Small intestine (tissue), 7 donors: ENCODE data around the gene YJEFN3. TPM values are rescaled to one million over a fixed set of nuclear protein-coding genes. Genes with fewer than 3 reads are reported as not detected.

Experiments
- DNase-seq, 2 donors: peaks; one replicate each; pipeline versions ENCODE4 v3.0.0 to v3.0.0-alpha.2; 2013
- FAIRE-seq: peaks from 2 replicates; lab custom pipeline; 2012; peaks lifted over from hg19 to GRCh38; lab: Jason Lieb, UNC
- H3K27ac ChIP-seq, 3 donors: one replicate each; pipeline ENCODE4 v1.5.1; 2013; ENCODE audit warnings: low read length in 2 of 3, mild to moderate bottlenecking in 2 of 3, control low read depth in 1 of 3, inconsistent platforms in 1 of 3, low read depth in 1 of 3, moderate library complexity in 1 of 3
- H3K27me3 ChIP-seq, 3 donors: one replicate each; pipeline ENCODE4 v1.6.1; 2013; ENCODE audit warnings: low read length in 3 of 3, inconsistent platforms in 1 of 3; ENCODE audit not compliant: control insufficient read depth in 3 of 3, insufficient read depth in 3 of 3
- H3K36me3 ChIP-seq, 3 donors: one replicate each; pipeline ENCODE4 v1.6.1; 2013; ENCODE audit warnings: low read length in 3 of 3, inconsistent platforms in 1 of 3, low read depth in 1 of 3, mild to moderate bottlenecking in 1 of 3, moderate library complexity in 1 of 3; ENCODE audit not compliant: control insufficient read depth in 3 of 3, insufficient read depth in 2 of 3
- H3K4me1 ChIP-seq, 3 donors: one replicate each; pipeline ENCODE4 v1.6.1; 2013; ENCODE audit warnings: low read length in 2 of 3, inconsistent platforms in 1 of 3, low read depth in 1 of 3, mild to moderate bottlenecking in 1 of 3, moderate library complexity in 1 of 3; ENCODE audit not compliant: control insufficient read depth in 3 of 3, insufficient read depth in 2 of 3
- H3K4me3 ChIP-seq, 3 donors: one replicate each; pipeline ENCODE4 v1.5.1; 2013; ENCODE audit warnings: low read length in 3 of 3, control low read depth in 1 of 3, inconsistent platforms in 1 of 3, low read depth in 1 of 3, mild to moderate bottlenecking in 1 of 3, moderate library complexity in 1 of 3
- H3K9me3 ChIP-seq, 2 donors: one replicate each; pipeline ENCODE4 v1.6.1; 2013; ENCODE audit warnings: low read depth in 1 of 2, low read length in 1 of 2; ENCODE audit not compliant: control insufficient read depth in 2 of 2, insufficient read depth in 1 of 2
- WGBS, 3 donors: extraction: QIAGEN DNeasy Blood & Tissue Kit; methylation state at CpG; one replicate each; pipeline ENCODE4 v1.1.7; 2013; 5-methylcytosine and 5-hydroxymethylcytosine counted together
- polyA plus RNA-seq, 4 donors: library from polyadenylated mRNA; stranded (reverse) in 3 of 4; unstranded in 1 of 4; fragments of 200-250 nt in 3 of 4; fragments of 120-200 nt in 1 of 4; gene quantifications; one replicate each; pipeline versions ENCODE4 v1.2.1 to v1.2.3, GENCODE V29; 2013
- donor health status: healthy with polysubstance abuse.
- donor health status: control.
- donor health status: control.
- donor health status: Bipolar disorder and iron deficiency.
- donor health status: healthy.

YJEFN3 gene
- polyA plus RNA-seq, 4 donors: 6.7 to 44.1 (median 17.5) TPM

DNA sequence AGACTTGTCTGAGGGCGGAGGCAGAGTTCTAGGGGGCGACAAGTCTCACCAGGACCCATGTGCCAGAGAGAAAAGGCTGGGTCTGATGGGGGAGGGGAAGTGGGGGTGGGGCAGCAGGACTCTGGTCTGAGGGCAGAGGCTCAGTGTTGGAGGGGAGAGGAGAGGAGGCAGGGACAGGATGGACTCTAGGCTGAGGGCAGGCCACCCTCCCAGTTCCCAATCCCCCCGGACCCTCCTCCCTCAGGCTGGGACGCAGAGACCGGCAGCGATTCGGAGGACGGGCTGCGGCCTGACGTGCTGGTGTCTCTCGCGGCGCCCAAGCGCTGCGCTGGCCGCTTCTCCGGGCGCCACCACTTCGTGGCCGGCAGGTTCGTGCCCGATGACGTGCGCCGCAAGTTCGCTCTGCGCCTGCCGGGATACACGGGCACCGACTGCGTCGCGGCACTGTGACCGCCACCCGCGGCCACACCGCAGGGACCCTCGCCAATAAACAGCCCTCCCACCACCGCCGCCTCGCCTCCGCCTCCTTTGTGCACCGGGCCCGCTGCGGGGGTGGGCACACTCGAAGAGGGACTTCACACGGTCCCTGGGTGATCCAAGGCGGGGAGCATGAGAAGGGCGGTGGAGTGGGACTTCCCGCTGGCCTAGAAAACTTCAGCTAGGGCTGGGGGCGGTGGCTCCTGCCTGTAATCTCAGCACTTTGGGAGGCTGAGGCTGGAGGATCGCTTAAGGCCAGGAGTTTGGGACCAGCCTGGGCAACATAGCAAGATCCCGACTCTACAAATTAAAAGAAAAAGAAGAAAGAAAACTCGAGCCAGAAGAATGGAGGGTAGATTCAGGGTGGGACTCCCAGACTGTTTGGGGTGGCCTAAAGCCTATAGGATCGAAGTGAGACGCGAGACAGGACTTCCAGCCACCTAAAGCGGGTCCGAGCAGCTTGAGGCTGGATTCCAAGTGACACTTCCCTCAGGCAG lies 8.7 kb downstream of the YJEFN3 start:
- peaks cover 2 to 10% (median 5%) of the 10 kb centered on the region in 3 donors for H3K4me1 ChIP-seq
- H3K27ac ChIP-seq: no peak overlapping the region
- H3K9me3 ChIP-seq: no peaks in the 10 kb centered on the region
- peaks cover 3 to 51% (median 5%) of the 10 kb centered on the region in 3 donors for H3K27me3 ChIP-seq
- FAIRE-seq (no peak), DNase-seq (peak in 1 of 2 donors; percentile 36)
- 33 to 35% (median 35%) methylated on average over 52 to 59 of the region's 59 CpGs for WGBS, 3 donors
- H3K36me3 ChIP-seq: no peaks in the 10 kb centered on the region
- H3K4me3 ChIP-seq: no peak overlapping the region

DNA sequence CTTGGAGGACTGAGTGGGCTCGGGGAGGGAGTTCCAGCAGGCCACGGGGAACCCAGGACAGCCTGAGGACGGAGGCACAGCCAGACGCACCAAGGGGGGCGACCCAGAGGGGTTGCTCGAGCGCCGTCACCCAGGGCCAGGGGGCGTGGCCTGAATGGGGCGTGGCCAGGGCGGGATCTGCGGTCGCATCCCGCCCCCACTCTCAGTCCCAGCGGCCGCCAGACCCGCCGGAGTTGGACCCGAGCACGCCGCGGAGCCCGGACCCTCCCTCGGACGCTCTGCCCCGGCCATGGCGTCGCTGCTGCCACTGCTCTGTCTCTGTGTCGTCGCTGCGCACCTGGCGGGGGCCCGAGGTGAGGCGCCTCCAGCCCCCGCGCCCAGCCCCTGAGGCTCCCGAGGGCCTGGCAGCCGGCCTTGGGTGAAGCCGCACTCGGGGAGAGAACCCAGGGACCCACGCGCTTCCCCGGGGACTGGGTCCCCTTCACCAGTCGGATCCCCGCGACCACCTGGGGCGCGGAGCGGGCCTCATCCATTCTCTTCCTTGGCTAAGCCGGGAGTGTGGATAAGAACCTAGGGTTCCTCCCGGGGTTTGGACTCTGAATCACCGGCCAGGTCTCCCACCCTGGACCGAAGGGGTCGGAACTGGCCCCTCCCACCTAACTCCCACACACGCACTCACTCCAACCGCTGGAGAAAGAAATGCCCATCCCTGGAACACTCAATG lies 9.5 kb downstream of the YJEFN3 start, which contains the start of gene CILP2:
Gene CILP2, plus strand, starts transcription at position 205 of the 724 bp plus-strand sequence. Its CDS starts 85 bp downstream, at position 290.
- no peak within 1 kb of the TSS for H3K27ac ChIP-seq
- H3K4me1 ChIP-seq: peaks cover 2 to 7% (median 5%) of the 10 kb centered on the region in 3 donors
- peak within 1 kb of the TSS in 1 of 3 donors; percentile 14 for H3K4me3 ChIP-seq
- no peaks in the 10 kb centered on the region for H3K36me3 ChIP-seq
- H3K9me3 ChIP-seq: no peaks in the 10 kb centered on the region
- FAIRE-seq (no peak), DNase-seq (peak in 1 of 2 donors; percentile 45)
- 3 to 7% (median 4%) methylated on average over 39 to 56 of the region's 56 CpGs for WGBS, 3 donors
- peaks cover 3 to 51% (median 5%) of the 10 kb centered on the region in 3 donors for H3K27me3 ChIP-seq

DNA sequence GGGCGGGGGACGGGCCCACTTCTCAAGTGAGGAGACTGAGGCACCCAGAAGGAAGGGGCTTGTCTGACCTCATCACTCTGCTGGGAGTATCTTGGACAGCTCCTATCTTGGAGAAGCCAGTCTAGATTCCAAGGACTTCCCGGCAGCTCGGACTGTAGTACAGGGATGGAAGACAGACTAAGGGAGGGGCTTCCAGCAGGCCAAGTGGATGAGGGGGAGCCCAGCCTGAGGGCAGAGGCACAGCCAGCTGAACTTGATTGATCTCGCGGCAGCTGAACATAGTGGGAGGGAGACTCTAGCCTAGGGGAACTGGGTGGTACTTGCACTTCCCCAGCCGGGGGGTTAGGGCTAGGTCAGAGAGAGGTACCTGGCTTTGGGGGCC lies 10.1 kb downstream of the YJEFN3 start:
- Histone ChIP-seq H3K27ac (no peak overlapping the region), H3K4me3 (no peak overlapping the region), H3K9me3 (no peaks in the 10 kb centered on the region), H3K4me1 (peaks cover 2 to 7% (median 5%) of the 10 kb centered on the region in 3 donors), H3K36me3 (no peaks in the 10 kb centered on the region), H3K27me3 (peaks cover 3 to 51% (median 5%) of the 10 kb centered on the region in 3 donors)
- WGBS, 3 donors: 18 to 31% (median 22%) methylated on average over 7 of the region's 7 CpGs
- FAIRE-seq (no peak), DNase-seq (no peak)

DNA sequence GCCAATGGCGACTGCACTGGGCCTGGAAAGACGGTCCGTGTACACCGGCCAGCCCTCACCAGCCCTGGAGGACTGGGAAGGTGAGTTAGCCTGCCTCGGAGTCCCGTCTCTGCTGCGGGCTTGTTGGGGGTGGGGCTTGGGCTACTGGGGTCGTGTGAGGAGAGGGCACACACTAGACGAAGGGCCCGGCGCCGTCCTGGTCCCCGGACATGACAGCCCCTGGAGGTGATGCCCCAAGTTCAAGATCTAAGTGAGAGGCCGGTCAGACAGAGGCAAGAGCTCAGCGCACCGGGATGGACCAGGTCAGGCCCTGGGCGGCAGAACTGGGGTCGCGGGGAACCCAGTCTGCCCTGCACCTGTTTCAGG lies 11.0 kb downstream of the YJEFN3 start:
- WGBS, 3 donors: 23 to 40% (median 33%) methylated on average over 19 of the region's 19 CpGs
- H3K27me3 ChIP-seq: peaks cover 3 to 51% (median 5%) of the 10 kb centered on the region in 3 donors

DNA sequence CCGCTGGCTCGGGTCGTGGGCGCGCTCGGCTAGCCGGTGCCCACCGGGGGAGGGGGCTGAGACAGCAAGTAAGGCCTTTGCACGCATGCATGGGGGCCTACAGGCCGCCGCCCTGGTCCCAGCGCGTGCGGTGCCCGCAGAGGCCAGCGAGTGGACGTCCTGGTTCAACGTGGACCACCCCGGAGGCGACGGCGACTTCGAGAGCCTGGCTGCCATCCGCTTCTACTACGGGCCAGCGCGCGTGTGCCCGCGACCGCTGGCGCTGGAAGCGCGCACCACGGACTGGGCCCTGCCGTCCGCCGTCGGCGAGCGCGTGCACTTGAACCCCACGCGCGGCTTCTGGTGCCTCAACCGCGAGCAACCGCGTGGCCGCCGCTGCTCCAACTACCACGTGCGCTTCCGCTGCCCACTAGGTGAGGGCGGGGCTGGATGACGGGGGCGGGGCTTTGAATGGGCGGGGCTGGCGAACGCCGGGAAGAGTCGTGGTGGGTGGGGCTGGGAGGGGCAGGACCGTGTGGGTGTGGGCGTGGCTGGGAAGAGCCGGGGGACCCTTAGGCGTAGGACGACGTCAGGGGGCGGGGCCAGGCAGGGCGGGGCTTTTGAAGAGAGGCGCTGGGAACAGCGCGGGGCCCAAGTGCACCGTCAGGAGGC lies 11.5 kb downstream of the YJEFN3 start:
- Histone ChIP-seq H3K4me1 (peaks cover 2 to 7% (median 5%) of the 10 kb centered on the region in 3 donors), H3K27ac (no peak overlapping the region), H3K36me3 (no peaks in the 10 kb centered on the region), H3K4me3 (no peak overlapping the region), H3K27me3 (peaks cover 3 to 51% (median 5%) of the 10 kb centered on the region in 3 donors), H3K9me3 (no peaks in the 10 kb centered on the region)
- 11 to 40% (median 27%) methylated on average over 44 to 74 of the region's 74 CpGs for WGBS, 3 donors
- DNase-seq: peak; percentile 69 to 84
- FAIRE-seq: no peak

More for the DNA sequence above, 11.0 kb downstream of the YJEFN3 start:
- peaks cover 2 to 7% (median 5%) of the 10 kb centered on the region in 3 donors for H3K4me1 ChIP-seq
- DNase-seq (no peak), FAIRE-seq (no peak)
- no peaks in the 10 kb centered on the region for H3K36me3 ChIP-seq
- no peak overlapping the region for H3K4me3 ChIP-seq
- no peaks in the 10 kb centered on the region for H3K9me3 ChIP-seq
- no peak overlapping the region for H3K27ac ChIP-seq

DNA sequence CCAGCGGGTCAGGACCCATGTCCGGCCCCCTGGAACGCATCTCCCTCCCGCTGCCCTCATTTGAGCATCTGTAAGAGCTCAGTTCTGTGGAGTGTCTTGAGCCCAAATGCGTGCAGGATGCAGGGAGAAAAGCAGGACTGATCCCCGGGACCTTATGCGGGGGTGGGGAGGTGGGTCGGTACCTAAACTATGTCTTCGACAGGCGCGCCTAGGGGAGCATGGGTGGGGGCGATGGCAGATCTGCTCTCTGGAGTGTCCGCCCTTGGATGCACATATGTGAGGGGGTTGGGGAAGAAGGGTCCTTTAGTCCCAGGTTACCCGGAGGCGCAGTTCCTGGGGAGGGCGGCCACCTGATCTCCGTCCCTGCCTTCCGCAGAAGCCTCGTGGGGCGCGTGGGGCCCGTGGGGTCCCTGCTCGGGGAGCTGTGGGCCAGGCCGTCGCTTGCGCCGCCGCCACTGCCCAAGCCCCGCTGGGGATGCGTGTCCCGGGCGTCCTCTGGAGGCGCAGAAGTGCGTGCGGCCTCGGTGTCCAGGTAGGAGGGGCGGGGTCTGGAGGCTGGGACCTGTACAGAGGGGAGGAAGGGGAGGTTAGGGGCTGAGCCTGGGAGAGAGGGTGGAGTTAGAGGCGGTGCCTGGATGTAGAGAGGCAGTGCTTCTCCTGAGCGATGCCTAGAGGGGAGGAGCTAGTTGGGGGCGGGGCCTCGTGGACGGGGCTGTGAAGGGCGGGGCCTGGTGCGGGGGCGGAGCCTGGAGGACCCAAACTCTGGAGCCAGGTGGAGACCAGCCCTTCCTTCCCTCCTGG lies 12.2 kb downstream of the YJEFN3 start:
- no peaks in the 10 kb centered on the region for H3K36me3 ChIP-seq
- WGBS, 3 donors: 4 to 6% (median 5%) methylated on average over 35 to 45 of the region's 45 CpGs
- FAIRE-seq (no peak), DNase-seq (peak; percentile 44 to 46)
- peaks cover 2 to 7% (median 5%) of the 10 kb centered on the region in 3 donors for H3K4me1 ChIP-seq
- peaks cover 3 to 51% (median 5%) of the 10 kb centered on the region in 3 donors for H3K27me3 ChIP-seq
- H3K9me3 ChIP-seq: no peaks in the 10 kb centered on the region
- H3K27ac ChIP-seq: no peak overlapping the region
- H3K4me3 ChIP-seq: peak overlapping the region in 1 of 3 donors; percentile 39

DNA sequence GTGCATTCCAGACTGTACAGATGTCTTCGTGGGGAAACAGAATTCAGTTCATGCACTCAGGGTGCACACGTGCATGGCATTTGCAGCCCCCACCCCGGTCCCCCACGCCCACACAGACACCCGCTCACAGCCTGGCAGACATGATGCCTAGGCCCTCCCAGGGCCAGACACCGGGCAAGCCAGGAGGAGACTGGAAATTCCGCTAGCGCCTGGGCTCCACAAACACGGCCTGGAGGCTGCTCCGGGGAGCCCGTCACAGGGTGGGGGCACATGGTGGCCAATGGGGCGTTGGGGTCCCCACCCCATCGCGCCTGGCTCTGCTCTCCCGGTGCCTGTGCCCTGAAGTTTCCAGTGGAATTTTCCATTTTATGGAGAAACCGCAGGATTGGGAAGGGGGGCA lies 12.9 kb downstream of the YJEFN3 start:
- H3K4me3 ChIP-seq: no peak overlapping the region
- 66 to 81% (median 78%) methylated on average over 15 to 16 of the region's 16 CpGs for WGBS, 3 donors
- peaks cover 2 to 7% (median 5%) of the 10 kb centered on the region in 3 donors for H3K4me1 ChIP-seq
- H3K9me3 ChIP-seq: no peaks in the 10 kb centered on the region
- DNase-seq: no peak
- no peaks in the 10 kb centered on the region for H3K36me3 ChIP-seq
- H3K27me3 ChIP-seq: peaks cover 3 to 48% (median 5%) of the 10 kb centered on the region in 3 donors
- FAIRE-seq: no peak
- H3K27ac ChIP-seq: no peak overlapping the region
